Testis (tissue), 2 donors: Measurements from ENCODE around the gene ZNF888.

ENCODE experiments used
- POLR2A ChIP-seq: fragments of 450-650 bp; IDR thresholded peaks from one replicate; pipeline ENCODE4 v1.6.1; 2017; ENCODE audit warnings: antibody characterized with exemption, mild to moderate bottlenecking, moderate library complexity
- TF ChIP-seq, protein P1 (sequence below), 3 experiments: fragments of 450-650 bp in 2 of 3; fragments of 200-600 bp in 1 of 3; sonication (generic) in 1 of 3; IDR thresholded peaks; one replicate each; pipeline ENCODE4 v1.5.1; 2016 to 2019; ENCODE audit warnings: antibody characterized with exemption in 3 of 3, mild to moderate bottlenecking in 2 of 3, moderate library complexity in 1 of 3

DNA sequence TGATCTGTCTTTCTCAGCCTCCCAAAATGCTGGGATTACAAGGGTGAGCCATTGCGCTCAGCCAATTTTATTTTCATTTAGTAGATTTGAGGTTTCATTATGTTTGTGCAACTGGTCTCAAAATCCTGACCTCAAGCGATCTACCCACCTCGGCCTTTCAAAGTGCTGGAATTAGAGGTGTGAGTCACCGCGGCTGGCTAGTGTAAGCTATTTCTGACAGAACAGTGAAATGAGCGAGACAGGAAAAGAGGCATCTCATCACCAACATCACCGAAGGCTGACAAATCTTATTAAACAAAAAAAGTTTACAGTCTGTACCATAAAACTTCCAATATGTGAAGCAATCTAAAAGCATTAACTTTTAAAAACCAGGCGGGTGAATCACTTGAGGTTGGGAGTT, 12.2 kb upstream of the ZNF888 start:
- TF ChIP-seq, protein P1, sequence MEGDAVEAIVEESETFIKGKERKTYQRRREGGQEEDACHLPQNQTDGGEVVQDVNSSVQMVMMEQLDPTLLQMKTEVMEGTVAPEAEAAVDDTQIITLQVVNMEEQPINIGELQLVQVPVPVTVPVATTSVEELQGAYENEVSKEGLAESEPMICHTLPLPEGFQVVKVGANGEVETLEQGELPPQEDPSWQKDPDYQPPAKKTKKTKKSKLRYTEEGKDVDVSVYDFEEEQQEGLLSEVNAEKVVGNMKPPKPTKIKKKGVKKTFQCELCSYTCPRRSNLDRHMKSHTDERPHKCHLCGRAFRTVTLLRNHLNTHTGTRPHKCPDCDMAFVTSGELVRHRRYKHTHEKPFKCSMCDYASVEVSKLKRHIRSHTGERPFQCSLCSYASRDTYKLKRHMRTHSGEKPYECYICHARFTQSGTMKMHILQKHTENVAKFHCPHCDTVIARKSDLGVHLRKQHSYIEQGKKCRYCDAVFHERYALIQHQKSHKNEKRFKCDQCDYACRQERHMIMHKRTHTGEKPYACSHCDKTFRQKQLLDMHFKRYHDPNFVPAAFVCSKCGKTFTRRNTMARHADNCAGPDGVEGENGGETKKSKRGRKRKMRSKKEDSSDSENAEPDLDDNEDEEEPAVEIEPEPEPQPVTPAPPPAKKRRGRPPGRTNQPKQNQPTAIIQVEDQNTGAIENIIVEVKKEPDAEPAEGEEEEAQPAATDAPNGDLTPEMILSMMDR (IDR thresholded peaks at IDR 0.05), result no peak
- TF ChIP-seq POLR2A, result no peak
